Vagina (tissue), 2 donors: ENCODE data around the gene TRAF1. TPM values are rescaled to one million over a fixed set of nuclear protein-coding genes. Genes with fewer than 3 reads are reported as not detected.

ENCODE experiments used
- DNase-seq, 2 donors: peaks; one replicate each; pipeline ENCODE4 v3.0.0-alpha.2; 2017; ENCODE audit errors: extremely low spot score in 2 of 2
- H3K27ac ChIP-seq: fragments of 200-600 bp; sonication (generic); one replicate; pipeline ENCODE4 v1.5.1; 2019
- H3K27me3 ChIP-seq: fragments of 200-600 bp; sonication (generic); one replicate; pipeline ENCODE4 v1.5.1; 2019
- H3K36me3 ChIP-seq, 2 donors: fragments of 200-600 bp; sonication (generic); one replicate each; pipeline ENCODE4 v1.5.1; 2017 to 2019
- H3K4me1 ChIP-seq: fragments of 200-600 bp; sonication (generic); one replicate; pipeline ENCODE4 v1.5.1; 2019
- H3K4me3 ChIP-seq, 2 donors: fragments of 200-600 bp; sonication (generic); 1 replicate in 1 of 2; 2 replicates in 1 of 2; pipeline ENCODE4 v1.5.1; 2016 to 2019
- H3K9me3 ChIP-seq: fragments of 200-600 bp; sonication (generic); one replicate; pipeline ENCODE4 v1.5.1; 2019
- POLR2A ChIP-seq, 2 donors: fragments of 450-650 bp; IDR thresholded peaks; one replicate each; pipeline ENCODE4 v1.6.1; 2017; ENCODE audit warnings: antibody characterized with exemption in 2 of 2, mild to moderate bottlenecking in 2 of 2, moderate library complexity in 2 of 2
- POLR2AphosphoS5 ChIP-seq, 2 donors: sonication (generic); formaldehyde crosslinking; IDR thresholded peaks; one replicate each; pipeline ENCODE4 v1.9.0; 2017; ENCODE audit warnings: antibody characterized with exemption in 2 of 2, mild to moderate bottlenecking in 2 of 2, low read depth in 1 of 2; ENCODE audit not compliant: insufficient read depth in 1 of 2
- intact Hi-C: fragments of 100-400 bp; cut with DNase I; formaldehyde crosslinking; loops from one replicate; pipeline ENCODE4 v1.15.1; 2023
- total RNA-seq: library from RNA; depleted of rRNA; stranded (reverse); fragments of >200 nt; gene quantifications from one replicate; pipeline ENCODE4 v1.2.3, GENCODE V29; 2016
- TF ChIP-seq, protein P1 (sequence below), 3 experiments: fragments of 450-650 bp in 2 of 3; fragments of 200-600 bp in 1 of 3; sonication (generic) in 1 of 3; IDR thresholded peaks; one replicate each; pipeline ENCODE4 v1.5.1; 2017 to 2019; ENCODE audit warnings: antibody characterized with exemption in 3 of 3, mild to moderate bottlenecking in 2 of 3, moderate library complexity in 2 of 3

The TRAF1 gene
- total RNA-seq, 1 donor from 2014 or later, result 6.9 TPM

DNA sequence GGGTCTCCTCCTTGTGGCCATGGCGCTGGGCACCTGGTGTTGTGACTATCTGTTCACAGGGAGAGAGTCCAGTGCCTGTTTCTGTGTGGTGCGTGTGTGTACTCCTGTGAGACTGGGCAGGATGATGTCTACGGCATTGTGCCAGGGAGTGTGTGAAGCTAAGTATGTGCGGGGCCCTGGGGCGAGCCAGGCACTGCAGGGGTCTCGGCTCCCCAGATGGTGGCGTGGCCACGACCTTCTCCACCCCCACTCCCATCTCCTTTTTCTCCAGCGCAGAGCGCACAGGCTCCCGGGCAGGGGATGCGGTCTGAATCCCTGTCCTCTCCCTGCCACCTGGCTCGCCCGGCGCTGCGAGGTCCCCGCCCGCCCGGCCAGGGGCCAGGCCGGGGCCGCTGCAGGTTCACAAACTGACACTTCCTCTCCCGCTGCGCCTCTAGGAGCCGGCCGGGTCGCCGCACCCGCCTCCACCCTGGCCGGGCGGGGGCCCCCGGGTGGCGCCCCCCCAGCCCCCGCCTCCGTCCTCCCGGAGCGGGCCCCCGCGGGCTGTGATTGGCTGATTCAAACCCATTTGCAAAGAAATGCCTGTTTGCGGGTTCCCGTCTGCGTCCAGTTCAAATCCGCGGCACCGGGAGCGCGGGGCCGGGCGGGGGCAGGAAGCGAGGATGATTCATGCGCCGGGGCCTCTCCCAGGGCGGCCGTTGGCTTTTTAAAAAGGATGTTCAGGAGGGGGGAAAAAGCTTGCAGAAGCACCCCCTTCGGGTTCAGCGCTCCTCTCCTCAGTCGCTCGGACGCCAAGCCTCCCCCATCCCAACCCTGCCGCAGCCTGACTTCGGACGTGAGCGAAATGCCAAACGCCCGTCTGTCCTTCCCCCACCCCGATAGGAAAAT lies 50.4 kb downstream of the TRAF1 start:
- intact Hi-C loops, result no loop called here
- H3K4me1 ChIP-seq, result peaks cover 22% of the 10 kb centered on the region
- TF ChIP-seq, protein P1, sequence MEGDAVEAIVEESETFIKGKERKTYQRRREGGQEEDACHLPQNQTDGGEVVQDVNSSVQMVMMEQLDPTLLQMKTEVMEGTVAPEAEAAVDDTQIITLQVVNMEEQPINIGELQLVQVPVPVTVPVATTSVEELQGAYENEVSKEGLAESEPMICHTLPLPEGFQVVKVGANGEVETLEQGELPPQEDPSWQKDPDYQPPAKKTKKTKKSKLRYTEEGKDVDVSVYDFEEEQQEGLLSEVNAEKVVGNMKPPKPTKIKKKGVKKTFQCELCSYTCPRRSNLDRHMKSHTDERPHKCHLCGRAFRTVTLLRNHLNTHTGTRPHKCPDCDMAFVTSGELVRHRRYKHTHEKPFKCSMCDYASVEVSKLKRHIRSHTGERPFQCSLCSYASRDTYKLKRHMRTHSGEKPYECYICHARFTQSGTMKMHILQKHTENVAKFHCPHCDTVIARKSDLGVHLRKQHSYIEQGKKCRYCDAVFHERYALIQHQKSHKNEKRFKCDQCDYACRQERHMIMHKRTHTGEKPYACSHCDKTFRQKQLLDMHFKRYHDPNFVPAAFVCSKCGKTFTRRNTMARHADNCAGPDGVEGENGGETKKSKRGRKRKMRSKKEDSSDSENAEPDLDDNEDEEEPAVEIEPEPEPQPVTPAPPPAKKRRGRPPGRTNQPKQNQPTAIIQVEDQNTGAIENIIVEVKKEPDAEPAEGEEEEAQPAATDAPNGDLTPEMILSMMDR (IDR thresholded peaks at IDR 0.05), result peak in 1 of 3 experiments; percentile 24
- TF ChIP-seq POLR2AphosphoS5 (IDR thresholded peaks at IDR 0.05; ENCODE audit: insufficient read depth in 1 of 2, low read depth in 1 of 2) (peak; percentile 37 to 85), POLR2A (IDR thresholded peaks at IDR 0.05) (peak in 1 of 2 donors; percentile 13)
- no peaks in the 10 kb centered on the region for H3K27me3 ChIP-seq
- H3K9me3 ChIP-seq, result no peaks in the 10 kb centered on the region
- peaks cover 0 to 3% of the 10 kb centered on the region in 2 donors for H3K36me3 ChIP-seq
- H3K4me3 ChIP-seq, result peak overlapping the region; percentile 82 to 87
- peak overlapping the region; percentile 99 for H3K27ac ChIP-seq
- DNase-seq, result no peak

DNA sequence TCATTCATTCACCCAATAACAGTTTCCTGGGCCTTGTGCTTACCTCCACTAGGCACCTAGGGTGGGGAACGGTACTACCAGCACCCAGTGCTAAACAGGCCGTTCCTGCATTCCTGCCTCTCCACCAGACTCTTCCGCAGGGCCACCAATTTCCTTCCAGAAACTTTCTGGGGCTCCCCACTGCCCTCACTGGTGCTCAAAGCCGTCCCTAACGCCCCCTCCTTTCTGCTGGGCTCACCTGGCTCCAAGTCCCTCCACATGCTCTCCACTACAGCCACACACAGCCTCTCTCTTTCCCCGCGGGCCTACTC lies 51.0 kb downstream of the TRAF1 start:
- Histone ChIP-seq H3K36me3 (peaks cover 0 to 3% of the 10 kb centered on the region in 2 donors), H3K27me3 (no peaks in the 10 kb centered on the region), H3K9me3 (no peaks in the 10 kb centered on the region), H3K4me1 (peaks cover 22% of the 10 kb centered on the region), H3K27ac (peak overlapping the region; percentile 99), H3K4me3 (peak overlapping the region; percentile 82 to 87)
- intact Hi-C loops, result no loop called here
- TF ChIP-seq POLR2A (IDR thresholded peaks at IDR 0.05) (no peak), POLR2AphosphoS5 (IDR thresholded peaks at IDR 0.05; ENCODE audit: insufficient read depth in 1 of 2, low read depth in 1 of 2) (no peak)
- TF ChIP-seq, protein P1 (IDR thresholded peaks at IDR 0.05), result no peak
- DNase-seq, result no peak

DNA sequence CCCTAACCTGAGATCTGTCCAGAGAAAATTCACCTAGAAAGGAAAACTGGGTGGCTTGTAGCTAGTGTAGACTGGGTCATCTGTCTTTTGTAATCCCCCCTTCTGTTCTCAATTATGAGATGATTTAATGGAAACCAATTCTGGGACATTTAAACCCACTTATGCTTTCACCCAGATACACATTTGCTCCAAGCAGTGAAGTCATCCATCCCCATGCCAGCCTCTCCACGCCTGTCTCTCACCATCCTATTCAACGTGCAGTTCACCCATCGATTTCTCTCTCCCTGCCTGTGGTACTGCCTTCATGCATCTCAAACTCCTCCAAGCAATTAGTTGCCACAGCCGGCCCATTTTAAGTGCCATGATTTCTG lies 51.4 kb downstream of the TRAF1 start:
- no peaks in the 10 kb centered on the region for H3K9me3 ChIP-seq
- H3K27ac ChIP-seq, result peak overlapping the region; percentile 99
- H3K4me1 ChIP-seq, result peaks cover 22% of the 10 kb centered on the region
- H3K36me3 ChIP-seq, result peaks cover 0 to 3% of the 10 kb centered on the region in 2 donors
- no peak for DNase-seq
- intact Hi-C loops, result no loop called here
- H3K4me3 ChIP-seq, result no peak overlapping the region
- TF ChIP-seq POLR2A (IDR thresholded peaks at IDR 0.05), result no peak
- H3K27me3 ChIP-seq, result no peaks in the 10 kb centered on the region

DNA sequence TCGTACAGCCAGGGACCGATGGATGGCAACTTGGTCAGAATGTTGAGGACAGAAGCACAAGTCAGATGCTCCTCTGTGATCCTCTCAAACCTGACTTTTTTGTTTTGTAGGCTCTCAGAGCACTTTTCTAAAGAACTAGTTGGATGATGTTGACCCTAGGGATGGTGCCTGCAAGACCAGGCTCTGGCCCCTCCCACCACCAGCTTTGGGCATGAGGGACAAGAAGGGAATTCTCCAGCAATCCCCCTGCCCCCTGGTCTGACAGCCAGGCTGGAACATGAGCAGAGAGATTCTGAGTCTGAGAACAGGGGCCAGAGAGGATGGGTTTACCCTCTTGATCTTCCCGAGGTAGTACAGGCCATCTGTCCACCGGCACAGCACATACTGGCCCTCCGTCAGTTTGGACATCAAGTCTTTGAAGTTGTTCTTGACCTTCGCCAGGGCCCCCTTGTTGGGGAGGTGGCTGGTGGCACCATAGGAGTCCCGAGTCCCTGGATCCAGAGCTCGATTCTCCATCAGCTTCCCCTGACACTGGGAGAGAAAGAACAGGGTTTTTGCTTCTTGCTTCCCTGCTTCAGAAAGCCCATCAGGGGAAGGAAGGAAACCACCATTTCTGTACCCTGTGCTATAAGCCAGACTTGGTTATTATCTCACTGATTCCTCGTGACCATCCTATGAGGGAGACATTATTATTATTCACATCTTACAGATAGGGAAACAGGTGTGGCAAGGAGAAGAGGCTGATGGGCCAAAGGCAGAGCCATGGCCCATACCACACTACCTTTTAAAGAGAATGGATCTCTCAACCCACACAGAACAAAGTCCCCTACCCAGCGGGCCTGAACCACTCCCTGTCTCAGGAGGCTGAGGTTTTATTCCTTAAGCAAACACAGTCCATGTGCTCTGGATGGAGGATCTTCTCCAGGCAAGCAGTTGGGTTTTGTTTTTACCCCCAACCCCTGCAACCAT lies 52.1 kb downstream of the TRAF1 start:
- Histone ChIP-seq H3K36me3 (peaks cover 0 to 3% of the 10 kb centered on the region in 2 donors), H3K27ac (no peak overlapping the region), H3K9me3 (no peaks in the 10 kb centered on the region), H3K27me3 (no peaks in the 10 kb centered on the region), H3K4me1 (peaks cover 25% of the 10 kb centered on the region), H3K4me3 (no peak overlapping the region)
- no peak for DNase-seq
- no peak for TF ChIP-seq POLR2AphosphoS5 (IDR thresholded peaks at IDR 0.05; ENCODE audit: insufficient read depth in 1 of 2, low read depth in 1 of 2)
- TF ChIP-seq POLR2A (IDR thresholded peaks at IDR 0.05), result no peak
- intact Hi-C loops, result no loop called here

DNA sequence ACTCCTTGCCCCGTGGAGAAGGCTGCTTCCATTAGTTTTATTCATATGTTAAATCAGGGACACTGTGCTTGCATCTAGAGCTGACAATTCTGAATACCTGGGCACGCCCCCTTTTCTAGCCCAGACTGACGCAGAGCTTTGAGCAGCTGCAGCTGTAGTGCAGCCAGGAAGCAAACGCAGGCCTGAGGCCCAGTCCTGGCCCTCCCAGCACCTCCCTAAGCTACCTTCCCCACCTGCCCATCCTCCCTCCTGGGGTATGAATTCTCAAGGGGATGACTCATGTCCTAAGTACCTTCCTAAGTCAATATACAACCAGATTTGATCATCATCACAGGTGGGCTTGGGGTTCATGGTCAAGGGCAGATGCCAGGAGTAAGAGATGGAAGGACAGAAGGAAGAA lies 53.1 kb downstream of the TRAF1 start:
- no peak overlapping the region for H3K27ac ChIP-seq
- intact Hi-C loops, result no loop called here
- H3K9me3 ChIP-seq, result no peaks in the 10 kb centered on the region
- no peak overlapping the region for H3K4me3 ChIP-seq
- no peak for DNase-seq
- H3K4me1 ChIP-seq, result peaks cover 29% of the 10 kb centered on the region
- H3K36me3 ChIP-seq, result peaks cover 0 to 3% of the 10 kb centered on the region in 2 donors
- TF ChIP-seq POLR2AphosphoS5 (IDR thresholded peaks at IDR 0.05; ENCODE audit: insufficient read depth in 1 of 2, low read depth in 1 of 2), result no peak
- TF ChIP-seq POLR2A (IDR thresholded peaks at IDR 0.05), result no peak
- TF ChIP-seq, protein P1 (IDR thresholded peaks at IDR 0.05), result no peak
- H3K27me3 ChIP-seq, result no peaks in the 10 kb centered on the region
